Thyroid gland (tissue), 4 donors: ENCODE results near the gene MORN4.

Experiments
- POLR2A ChIP-seq, 2 donors: fragments of 450-650 bp; IDR thresholded peaks; one replicate each; pipeline ENCODE4 v1.6.1; 2017; ENCODE audit warnings: antibody characterized with exemption in 2 of 2, mild to moderate bottlenecking in 2 of 2, moderate library complexity in 1 of 2
- TF ChIP-seq, protein P1 (sequence below), 6 experiments: fragments of 200-600 bp in 3 of 6; fragments of 450-650 bp in 3 of 6; sonication (generic) in 3 of 6; IDR thresholded peaks; one replicate each; pipeline ENCODE4 v1.5.1; 2016 to 2019; ENCODE audit warnings: antibody characterized with exemption in 6 of 6, mild to moderate bottlenecking in 2 of 6, inconsistent platforms in 1 of 6, moderate library complexity in 1 of 6

DNA sequence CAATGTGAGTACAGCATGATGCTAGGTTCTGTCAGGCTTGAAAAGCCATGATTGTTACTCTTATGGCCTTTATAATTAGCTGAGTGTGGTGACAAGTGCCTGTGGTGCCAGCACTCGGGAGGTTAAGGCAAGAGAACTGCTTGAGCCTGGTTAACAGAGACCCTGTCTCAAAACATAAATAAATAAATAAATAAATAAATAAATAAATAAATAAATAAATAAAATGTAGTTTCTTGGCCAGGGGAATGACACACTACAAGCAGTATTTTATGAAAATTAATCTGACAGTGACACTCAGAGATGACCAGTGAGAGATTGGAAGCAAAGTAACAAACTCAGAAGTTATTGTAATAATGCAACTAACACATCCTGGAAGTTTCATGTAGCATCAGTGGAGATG is 2.3 kb upstream of the MORN4 start:
- TF ChIP-seq POLR2A (IDR thresholded peaks at IDR 0.05) = no peak
- TF ChIP-seq, protein P1, sequence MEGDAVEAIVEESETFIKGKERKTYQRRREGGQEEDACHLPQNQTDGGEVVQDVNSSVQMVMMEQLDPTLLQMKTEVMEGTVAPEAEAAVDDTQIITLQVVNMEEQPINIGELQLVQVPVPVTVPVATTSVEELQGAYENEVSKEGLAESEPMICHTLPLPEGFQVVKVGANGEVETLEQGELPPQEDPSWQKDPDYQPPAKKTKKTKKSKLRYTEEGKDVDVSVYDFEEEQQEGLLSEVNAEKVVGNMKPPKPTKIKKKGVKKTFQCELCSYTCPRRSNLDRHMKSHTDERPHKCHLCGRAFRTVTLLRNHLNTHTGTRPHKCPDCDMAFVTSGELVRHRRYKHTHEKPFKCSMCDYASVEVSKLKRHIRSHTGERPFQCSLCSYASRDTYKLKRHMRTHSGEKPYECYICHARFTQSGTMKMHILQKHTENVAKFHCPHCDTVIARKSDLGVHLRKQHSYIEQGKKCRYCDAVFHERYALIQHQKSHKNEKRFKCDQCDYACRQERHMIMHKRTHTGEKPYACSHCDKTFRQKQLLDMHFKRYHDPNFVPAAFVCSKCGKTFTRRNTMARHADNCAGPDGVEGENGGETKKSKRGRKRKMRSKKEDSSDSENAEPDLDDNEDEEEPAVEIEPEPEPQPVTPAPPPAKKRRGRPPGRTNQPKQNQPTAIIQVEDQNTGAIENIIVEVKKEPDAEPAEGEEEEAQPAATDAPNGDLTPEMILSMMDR (IDR thresholded peaks at IDR 0.05) = no peak
